Left lobe of liver (tissue), 2 donors: ENCODE measurements around the gene DENND4A. TPM values are rescaled to one million over a fixed set of nuclear protein-coding genes. Genes with fewer than 3 reads are reported as not detected.
"Not testable (repeated sequence)": the region's sequence is repeated elsewhere in the genome, so short reads cannot be mapped to it uniquely, and the experiment has no call there.

Experiments
- ATAC-seq: fragments of 200-7000 bp; cut with Tn5 transposase; one replicate; pipeline ENCODE4 v1.9.1; 2020; ENCODE audit warnings: mild to moderate bottlenecking, moderate library complexity
- DNase-seq: peaks from one replicate; pipeline ENCODE4 v3.0.0-alpha.2; 2020; ENCODE audit warnings: low spot score
- total RNA-seq: library from RNA; stranded (reverse); gene quantifications from one replicate; pipeline ENCODE4 v1.2.1, GENCODE V29; 2021
- donor health status: DM: no; HTN: no; CAD: no; lungs with moderate emphysema.
- donor health status: DM: no; HTN: yes; CAD: no.

The DENND4A gene
- total RNA-seq, 1 donor from 2014 or later: 10.7 TPM

GRCh38 chr15:65790694-65791334, 1.3 kb downstream of the DENND4A start:
- ATAC-seq (no peak), DNase-seq (no peak)

GRCh38 chr15:65789759-65790425, 2.2 kb downstream of the DENND4A start:
- ATAC-seq (no peak), DNase-seq (no peak)

GRCh38 chr15:65789105-65789504, 3.0 kb downstream of the DENND4A start:
- DNase-seq (no peak), ATAC-seq (no peak)

- ATAC-seq (no peak), DNase-seq (no peak)
Measured at GRCh38 chr15:65787260-65787659, 4.8 kb downstream of the DENND4A start.

DNA sequence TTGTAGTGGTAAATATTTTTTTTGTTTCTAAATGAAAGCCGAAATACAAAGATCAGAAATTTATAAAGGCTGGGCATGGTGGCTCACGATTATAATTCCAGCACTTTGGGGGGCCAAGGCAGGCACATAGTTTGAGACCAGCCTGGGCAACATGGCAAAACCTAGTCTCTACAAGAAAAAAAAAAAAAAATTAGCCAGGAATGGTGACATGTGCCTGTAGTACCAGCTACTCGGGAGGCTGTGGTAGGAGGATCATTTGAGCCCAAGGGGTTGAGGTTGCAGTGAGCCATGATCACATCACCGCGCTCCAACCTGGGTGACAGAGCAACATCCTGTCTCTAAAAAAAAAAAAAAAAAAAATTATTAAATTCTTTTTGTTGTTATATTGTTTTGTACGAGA, 6.9 kb downstream of the DENND4A start:
- DNase-seq (no peak), ATAC-seq (no peak)

- DNase-seq (no peak), ATAC-seq (peak; percentile 66)
Measured at GRCh38 chr15:65783872-65784271, 8.2 kb downstream of the DENND4A start.

GRCh38 chr15:65782096-65782495, 10.0 kb downstream of the DENND4A start:
- no peak for ATAC-seq
- no peak for DNase-seq

- not testable (repeated sequence) for DNase-seq, ATAC-seq
Measured at GRCh38 chr15:65778701-65779100, 13.4 kb downstream of the DENND4A start.

DNA sequence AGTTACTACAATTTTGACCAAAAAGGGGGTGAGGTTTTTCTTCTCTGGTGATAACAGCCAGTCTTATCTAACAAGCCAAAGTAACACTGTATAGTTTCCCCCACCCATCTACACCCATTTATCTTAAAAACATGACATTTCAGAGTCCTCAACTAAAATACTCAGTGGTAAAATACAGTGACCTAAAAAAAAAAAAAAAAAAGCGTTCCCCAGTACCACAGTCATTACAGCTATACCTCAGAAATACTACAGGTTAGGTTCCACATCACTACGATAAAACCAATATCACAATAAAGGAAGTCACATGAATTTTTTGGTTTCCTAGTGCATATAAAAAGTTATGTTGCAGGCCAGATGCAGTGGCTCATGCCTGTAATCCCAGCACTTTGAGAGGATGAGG, 13.8 kb downstream of the DENND4A start:
- DNase-seq (no peak), ATAC-seq (no peak)

- DNase-seq: no peak
- ATAC-seq: no peak
Measured at GRCh38 chr15:65777843-65778242, 14.2 kb downstream of the DENND4A start.

DNA sequence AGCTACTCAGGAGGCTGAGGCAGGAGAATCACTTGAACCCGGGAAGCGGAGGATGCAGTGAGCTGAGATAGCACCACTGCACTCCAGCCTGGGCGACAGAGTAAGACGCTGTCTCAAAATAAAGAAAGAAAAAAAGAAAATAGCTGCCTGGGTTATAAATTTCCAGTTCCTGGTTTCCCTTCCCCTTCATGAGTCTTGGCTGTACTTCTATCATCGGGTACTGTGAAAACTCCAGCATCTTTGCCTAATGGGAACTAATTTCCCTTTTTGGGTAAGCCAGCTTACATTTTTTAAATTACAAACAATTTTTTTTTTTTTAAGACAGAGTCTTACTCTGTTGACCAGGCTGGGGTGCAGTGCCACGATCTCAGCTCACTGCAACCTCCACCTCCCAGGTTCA, 15.0 kb downstream of the DENND4A start:
- no peak for ATAC-seq
- DNase-seq: no peak

- DNase-seq: no peak
- no peak for ATAC-seq
Measured at GRCh38 chr15:65773386-65774111, 18.5 kb downstream of the DENND4A start.

- DNase-seq (no peak), ATAC-seq (no peak)
Measured at GRCh38 chr15:65772930-65773329, 19.2 kb downstream of the DENND4A start.

DNA sequence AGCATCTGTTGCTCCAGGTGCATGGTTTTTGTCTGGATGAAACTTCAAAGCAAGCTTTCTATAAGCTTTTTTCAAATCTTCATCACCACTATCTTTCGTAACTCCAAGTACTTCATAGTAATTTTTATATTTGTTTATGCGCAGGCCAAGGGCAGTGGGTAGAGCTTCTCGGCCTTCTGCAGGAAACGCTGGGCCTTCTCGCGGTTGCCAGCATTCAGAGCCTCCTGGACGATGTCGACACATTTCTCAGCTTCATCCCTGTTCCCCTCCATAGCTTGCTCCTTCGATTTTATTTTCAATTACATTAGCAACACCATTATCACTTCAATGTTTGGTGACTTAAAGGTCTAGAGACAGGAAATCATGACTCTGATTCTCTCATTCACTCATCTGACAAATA, 20.2 kb downstream of the DENND4A start:
- ATAC-seq (no peak), DNase-seq (no peak)

DNA sequence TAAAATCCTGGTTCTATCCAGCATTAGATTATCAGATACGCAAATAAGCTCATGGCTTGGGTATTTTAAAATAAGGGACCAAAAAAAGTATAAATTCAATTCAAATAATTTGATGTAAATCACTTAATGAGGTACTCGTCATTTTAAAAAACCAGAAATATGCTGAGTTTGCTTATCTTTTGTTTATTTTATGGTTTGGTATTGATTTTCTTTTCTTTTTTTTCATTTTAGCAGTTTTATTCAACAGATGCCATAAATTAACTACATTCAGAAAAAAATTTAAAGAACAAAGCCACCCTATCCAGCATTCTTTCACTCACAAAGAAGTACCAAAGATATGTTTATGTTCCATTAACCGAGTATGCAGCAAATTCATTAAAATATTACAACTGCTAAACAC, 22.6 kb downstream of the DENND4A start:
- DNase-seq (no peak), ATAC-seq (no peak)

GRCh38 chr15:65767895-65768294, 24.2 kb downstream of the DENND4A start:
- DNase-seq (no peak), ATAC-seq (no peak)

DNA sequence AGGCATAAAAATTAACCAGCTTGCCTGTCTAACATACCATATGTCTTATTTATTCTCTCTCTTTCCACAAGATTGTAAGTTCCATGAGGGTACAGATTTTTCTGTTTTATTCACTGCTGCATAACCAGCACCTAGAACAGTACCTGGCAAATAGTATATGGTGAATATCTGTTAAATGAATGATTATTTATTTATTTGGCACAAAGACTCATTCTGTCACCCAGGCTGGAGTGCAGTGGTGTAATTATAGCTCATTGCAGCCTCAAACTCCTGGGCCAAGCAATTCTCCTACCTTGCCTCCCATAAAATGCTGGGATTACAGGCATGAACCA, 24.9 kb downstream of the DENND4A start:
- ATAC-seq: no peak
- DNase-seq: no peak

DNA sequence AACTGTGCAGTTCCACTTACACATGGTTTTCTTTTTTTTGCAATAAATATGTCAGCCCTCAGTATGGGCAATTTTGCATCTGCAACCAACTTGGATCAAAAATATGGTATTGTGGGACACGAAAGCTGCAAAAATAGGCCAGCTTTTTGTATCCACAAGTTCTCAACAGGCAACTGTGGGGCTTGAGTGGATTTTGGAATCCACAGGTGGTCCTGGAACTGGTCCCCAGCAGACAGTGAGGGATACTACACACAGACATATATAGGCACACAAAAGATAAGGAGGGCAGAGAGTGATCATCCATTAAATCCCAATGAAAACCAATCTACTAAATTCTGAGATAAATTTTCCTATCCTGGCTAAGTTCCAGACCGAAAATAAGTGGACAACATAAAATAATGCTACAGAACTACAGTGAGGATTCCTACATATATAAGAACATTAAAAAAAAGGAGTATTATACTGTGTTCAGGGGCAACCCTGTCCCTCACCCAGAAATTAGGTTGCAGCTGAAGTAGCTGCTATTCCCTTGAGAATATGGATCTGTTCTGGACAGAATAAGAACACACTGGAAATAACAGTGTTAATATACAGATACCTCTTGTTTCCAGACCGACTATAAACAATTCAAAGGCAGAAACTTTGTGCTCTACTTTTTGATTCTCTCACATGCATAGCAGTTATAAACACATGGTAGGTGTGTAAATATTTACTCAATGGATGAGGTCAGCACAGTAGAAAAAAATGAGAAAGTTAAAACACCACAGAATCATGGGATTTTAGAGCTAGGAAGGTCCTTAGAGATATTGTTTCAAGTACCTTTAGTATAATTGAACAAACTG, 25.4 kb downstream of the DENND4A start:
- no peak for DNase-seq
- ATAC-seq: peak; percentile 76

DNA sequence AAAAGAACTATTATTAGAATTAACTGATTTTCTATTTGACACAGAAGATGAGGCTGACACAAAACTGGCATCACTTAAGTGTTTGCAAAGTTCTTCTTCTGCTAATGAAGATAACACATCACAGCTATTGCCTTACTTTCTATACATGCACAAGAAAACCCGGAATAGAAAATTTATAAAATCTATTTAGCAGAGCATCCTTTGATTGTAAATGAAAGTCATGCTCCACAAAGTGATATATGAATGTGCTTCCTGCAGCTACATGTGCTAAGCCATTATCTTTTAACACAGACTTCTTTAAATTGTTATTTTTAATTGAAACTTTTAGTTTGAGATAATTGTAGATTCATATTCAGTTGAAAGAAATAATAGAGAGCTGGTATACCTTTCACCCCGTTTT, 27.0 kb downstream of the DENND4A start:
- no peak for DNase-seq
- no peak for ATAC-seq

GRCh38 chr15:65762914-65763787, 28.9 kb downstream of the DENND4A start:
- ATAC-seq: no peak
- DNase-seq: no peak
